ENCODE data around the gene ZNF700.
"Not testable (repeated sequence)": the region's sequence is repeated elsewhere in the genome, so short reads cannot be mapped to it uniquely, and the experiment has no call there.

ZNF700 gene

DNA sequence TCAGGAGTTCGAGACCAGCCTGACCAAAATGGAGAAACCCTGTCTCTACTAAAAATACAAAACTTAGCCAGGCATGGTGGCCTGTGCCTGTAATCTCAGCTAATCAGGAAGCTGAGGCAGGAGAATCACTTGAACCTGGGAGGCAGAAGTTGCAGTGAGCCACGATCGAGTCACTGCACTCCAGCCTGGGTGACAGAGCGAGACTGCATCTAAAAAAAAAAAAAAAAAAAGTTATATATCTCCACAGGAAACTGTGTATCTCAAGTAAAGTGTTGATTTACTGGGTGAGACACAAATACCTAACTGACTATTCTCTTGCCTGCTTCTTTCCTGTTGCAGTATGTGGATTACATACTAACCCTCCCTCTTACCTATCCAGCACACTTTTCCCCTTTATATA lies 67.0 kb downstream of the ZNF700 start:
- DNase-seq: not testable (repeated sequence)

DNA sequence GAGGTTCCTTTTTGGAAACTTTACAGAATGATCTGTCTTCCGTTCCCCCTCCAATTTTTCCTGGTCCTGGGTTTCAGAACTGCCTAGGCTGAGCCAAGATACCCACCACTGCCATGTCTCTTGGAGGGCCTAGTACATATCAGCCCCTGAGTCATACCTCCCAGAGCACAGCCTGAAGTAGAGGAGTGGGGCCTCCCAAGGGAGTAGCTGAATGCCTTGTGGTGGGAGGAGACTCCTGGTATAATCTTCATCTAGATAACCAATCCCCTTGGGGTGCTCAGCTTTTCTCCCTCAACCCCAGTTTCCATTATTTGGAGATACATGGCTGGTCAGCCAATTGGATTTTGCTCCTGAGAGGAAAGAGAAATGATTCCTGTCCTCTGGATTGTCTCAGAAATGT lies 70.3 kb downstream of the ZNF700 start:
- no peak for DNase-seq

Data from suppressor macrophage (primary cell).